Cardiac fibroblast (primary cell): ENCODE measurements around the gene PVALB.

Source experiments
- DNase-seq, 2 donors: peaks; one replicate each; pipeline versions ENCODE4 v3.0.0 to v3.0.0-alpha.2; 2010; ENCODE audit warnings: low read depth in 2 of 2
- H3K4me3 ChIP-seq, 2 donors: replicated peaks in 1 of 2; 1 replicate in 1 of 2; 2 replicates in 1 of 2; pipeline ENCODE4 v1.5.1; 2011; ENCODE audit warnings: low read depth in 2 of 2, low read length in 2 of 2, mild to moderate bottlenecking in 2 of 2, moderate library complexity in 1 of 2
- CTCF ChIP-seq: IDR thresholded peaks from one replicate; pipeline ENCODE4 v1.5.1; 2011; ENCODE audit warnings: low read depth, mild to moderate bottlenecking, low read length, inconsistent platforms

PVALB gene

GRCh38 chr22:36765131-36765942, 51.5 kb downstream of the PVALB start:
- TF ChIP-seq CTCF, result no peak
- H3K4me3 ChIP-seq, result no peak overlapping the region
- no peak for DNase-seq

DNA sequence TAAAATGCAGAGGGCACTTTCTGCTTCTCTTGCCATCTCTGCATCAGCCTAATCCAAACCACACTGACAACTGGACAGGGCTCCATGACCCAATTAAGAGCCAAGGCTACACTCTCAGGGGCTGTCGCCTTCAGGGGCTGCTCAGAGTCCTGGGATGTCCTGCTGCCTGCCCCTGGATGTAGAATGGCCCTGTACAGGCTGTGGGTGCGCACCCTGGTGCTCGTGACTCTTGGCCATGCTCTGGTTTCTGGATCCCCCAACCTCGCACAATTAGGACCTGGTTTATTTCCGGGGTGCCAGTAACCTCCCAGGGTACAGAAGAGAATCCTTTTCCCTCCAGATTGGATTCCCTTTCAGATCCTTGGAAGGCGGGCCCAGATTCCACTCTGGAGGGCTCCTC, 52.2 kb downstream of the PVALB start:
- DNase-seq, result no peak
- no peak overlapping the region for H3K4me3 ChIP-seq
- TF ChIP-seq CTCF, result no peak

- no peak for DNase-seq
- no peak for TF ChIP-seq CTCF
- H3K4me3 ChIP-seq, result no peak overlapping the region
Measured at GRCh38 chr22:36764060-36764459, 52.8 kb downstream of the PVALB start.

DNA sequence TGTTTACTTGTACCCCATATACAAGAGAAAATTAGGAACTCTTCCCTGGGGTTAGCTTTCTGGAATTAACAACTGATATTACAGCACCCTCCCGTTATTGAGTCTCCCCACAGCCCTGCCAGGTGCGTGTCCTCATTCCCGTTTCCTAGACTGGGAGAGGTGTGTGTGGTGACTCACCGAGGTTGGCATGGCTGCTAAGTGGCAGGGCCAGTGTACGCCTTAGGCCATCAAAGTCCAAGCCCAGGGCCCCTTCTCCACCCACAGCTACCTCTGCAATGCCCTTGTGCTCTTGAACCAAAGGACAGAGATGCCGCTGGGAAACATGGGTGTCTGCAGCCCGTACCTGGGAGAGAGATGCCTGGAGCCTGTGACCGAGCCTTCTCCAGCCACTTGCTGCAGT, 53.3 kb downstream of the PVALB start:
- H3K4me3 ChIP-seq, result no peak overlapping the region
- no peak for TF ChIP-seq CTCF
- no peak for DNase-seq

DNA sequence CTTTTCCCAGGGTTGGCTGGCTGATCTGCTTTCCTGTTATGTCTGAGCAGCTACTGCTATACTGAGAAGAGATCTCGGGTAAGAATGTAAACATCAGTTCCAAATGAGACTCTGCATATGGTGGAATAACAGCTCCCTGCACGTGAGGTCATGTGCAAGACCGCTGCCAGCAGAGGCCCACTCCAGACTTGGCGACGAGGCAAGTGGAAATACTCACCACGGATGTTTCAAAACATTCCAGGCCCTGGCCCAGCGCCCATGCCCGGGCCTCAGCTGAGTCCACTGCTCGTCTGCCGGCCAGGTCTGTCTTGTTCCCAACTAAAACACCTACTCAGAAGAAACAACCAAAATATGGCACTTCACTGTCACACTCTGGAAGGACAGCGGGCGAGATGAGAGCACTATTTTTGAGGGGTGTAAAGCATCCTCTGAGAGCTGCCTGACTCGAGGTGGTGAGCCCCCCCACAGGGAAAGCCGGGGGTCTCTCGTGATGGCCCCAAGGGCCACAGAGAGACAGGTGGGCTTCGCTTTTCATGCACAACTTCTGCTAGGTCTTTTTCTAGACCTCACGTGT, 54.1 kb downstream of the PVALB start:
- TF ChIP-seq CTCF, result no peak
- H3K4me3 ChIP-seq, result no peak overlapping the region
- DNase-seq, result peak in 1 of 2 donors; percentile 62

DNA sequence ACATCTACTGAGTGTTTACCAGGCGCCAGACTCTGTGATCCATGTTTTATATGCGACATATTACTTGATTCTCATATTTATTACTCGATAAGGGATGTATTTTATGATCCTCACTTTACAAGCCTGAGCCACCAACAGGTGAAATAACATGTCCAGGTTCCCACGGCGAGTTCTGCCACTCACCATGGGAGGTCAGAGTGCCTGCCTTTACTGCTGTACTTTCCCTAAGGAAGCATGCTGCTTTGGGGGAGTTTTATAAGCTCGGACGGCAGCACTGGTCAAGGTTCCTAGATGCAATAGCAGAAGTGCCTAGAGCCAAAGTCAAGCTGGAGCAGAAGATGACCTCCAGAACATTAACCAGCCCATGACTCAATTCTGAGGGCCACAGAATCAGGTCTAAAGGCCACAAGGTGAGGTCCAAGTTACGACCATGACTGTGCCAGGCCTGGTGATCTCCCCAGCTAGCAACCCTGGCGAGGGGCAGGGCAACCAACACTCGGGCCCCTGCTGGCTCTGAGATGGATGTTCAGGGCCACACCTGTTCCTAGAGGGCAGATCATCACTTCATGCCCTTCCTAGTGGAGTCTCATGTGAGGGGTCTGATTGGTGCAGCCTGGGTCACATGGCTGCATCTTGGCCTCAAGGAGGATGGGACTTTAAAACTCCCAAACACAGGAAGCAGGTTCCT, 55.1 kb downstream of the PVALB start:
- H3K4me3 ChIP-seq, result no peak overlapping the region
- no peak for TF ChIP-seq CTCF
- no peak for DNase-seq
